ENCODE measurements around the gene CNTLN. TPM values are rescaled to one million over a fixed set of nuclear protein-coding genes. Genes with fewer than 3 reads are reported as not detected.

CNTLN gene
- total RNA-seq, 1 donor from 2014 or later, result 7.4 TPM

DNA sequence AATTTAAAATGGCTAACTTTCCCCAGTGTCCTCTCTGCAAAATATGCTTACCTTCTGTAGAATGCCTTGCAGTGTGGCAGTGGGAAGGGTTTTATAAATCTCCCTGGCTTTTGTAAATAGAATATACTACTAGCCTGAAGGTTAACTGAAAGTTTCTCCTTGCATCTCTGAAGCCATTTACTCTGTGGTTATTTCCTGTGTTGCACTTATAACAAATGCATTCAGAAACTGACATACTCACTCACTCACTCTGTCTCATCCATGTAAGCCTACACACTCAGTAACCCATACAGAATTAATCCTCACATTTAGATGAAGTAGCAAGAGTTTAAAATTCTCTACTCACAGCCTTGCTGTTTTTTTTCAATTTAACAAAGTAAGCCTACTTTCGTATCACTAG is 356.9 kb downstream of the CNTLN start:
- Mint-ChIP-seq H3K36me3 (ENCODE audit: low read depth, unreplicated experiment) (no peaks in the 10 kb centered on the region), H3K4me3 (ENCODE audit: unreplicated experiment) (no peak overlapping the region), H3K4me1 (ENCODE audit: unreplicated experiment) (no peaks in the 10 kb centered on the region), H3K9me3 (ENCODE audit: unreplicated experiment) (no peaks in the 10 kb centered on the region), H3K27me3 (ENCODE audit: unreplicated experiment) (no peaks in the 10 kb centered on the region), H3K27ac (ENCODE audit: unreplicated experiment) (no peak overlapping the region)
- TF ChIP-seq, protein P1, sequence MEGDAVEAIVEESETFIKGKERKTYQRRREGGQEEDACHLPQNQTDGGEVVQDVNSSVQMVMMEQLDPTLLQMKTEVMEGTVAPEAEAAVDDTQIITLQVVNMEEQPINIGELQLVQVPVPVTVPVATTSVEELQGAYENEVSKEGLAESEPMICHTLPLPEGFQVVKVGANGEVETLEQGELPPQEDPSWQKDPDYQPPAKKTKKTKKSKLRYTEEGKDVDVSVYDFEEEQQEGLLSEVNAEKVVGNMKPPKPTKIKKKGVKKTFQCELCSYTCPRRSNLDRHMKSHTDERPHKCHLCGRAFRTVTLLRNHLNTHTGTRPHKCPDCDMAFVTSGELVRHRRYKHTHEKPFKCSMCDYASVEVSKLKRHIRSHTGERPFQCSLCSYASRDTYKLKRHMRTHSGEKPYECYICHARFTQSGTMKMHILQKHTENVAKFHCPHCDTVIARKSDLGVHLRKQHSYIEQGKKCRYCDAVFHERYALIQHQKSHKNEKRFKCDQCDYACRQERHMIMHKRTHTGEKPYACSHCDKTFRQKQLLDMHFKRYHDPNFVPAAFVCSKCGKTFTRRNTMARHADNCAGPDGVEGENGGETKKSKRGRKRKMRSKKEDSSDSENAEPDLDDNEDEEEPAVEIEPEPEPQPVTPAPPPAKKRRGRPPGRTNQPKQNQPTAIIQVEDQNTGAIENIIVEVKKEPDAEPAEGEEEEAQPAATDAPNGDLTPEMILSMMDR (IDR thresholded peaks at IDR 0.05; ENCODE audit: unreplicated experiment), result no peak
- no peak for DNase-seq (ENCODE audit: low spot score)

DNA sequence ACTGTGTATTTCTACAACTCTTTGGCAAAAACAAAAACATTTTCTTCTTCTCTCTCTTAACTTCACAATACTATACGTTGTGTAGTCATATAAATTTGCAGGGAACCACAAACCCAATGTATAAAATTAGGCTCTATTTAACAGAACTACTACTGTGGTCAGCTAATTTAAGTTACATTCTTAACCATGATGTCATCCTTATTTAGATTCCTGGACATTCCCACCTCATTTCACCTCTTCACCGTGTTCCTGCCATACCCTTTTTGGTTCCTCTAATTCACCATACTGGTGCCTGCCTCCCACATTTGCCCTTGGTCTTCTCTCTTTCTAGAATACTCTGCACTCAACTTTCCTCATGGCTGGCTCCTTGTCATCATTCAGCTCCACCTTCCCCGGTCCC is 368.4 kb downstream of the CNTLN start:
- Mint-ChIP-seq H3K4me3 (ENCODE audit: unreplicated experiment) (no peak overlapping the region), H3K27me3 (ENCODE audit: unreplicated experiment) (no peaks in the 10 kb centered on the region), H3K36me3 (ENCODE audit: low read depth, unreplicated experiment) (no peaks in the 10 kb centered on the region), H3K4me1 (ENCODE audit: unreplicated experiment) (no peaks in the 10 kb centered on the region), H3K9me3 (ENCODE audit: unreplicated experiment) (no peaks in the 10 kb centered on the region), H3K27ac (ENCODE audit: unreplicated experiment) (no peak overlapping the region)
- no peak for DNase-seq (ENCODE audit: low spot score)
- TF ChIP-seq, protein P1 (IDR thresholded peaks at IDR 0.05; ENCODE audit: unreplicated experiment), result no peak

DNA sequence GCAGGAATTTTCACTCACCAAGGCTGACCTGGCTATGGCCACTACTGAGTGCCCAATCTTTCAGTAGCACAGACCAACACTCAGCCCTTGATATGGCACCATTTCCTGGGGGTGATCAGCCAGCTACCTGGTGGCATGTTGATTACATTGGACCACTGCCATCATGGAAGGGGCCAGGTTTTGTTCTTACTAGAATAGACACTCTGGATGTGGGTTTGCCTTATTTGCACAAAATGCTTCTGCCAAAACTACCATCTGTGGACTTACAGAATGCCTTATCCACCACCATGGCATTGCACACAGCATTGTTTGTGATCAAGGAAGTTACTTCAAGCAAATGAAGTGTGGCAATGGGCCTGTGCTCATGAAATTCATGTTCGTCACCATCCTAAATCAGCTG is 374.3 kb downstream of the CNTLN start:
- no peaks in the 10 kb centered on the region for H3K4me1 Mint-ChIP-seq (ENCODE audit: unreplicated experiment)
- H3K36me3 Mint-ChIP-seq (ENCODE audit: low read depth, unreplicated experiment), result no peaks in the 10 kb centered on the region
- H3K4me3 Mint-ChIP-seq (ENCODE audit: unreplicated experiment), result no peak overlapping the region
- no peaks in the 10 kb centered on the region for H3K9me3 Mint-ChIP-seq (ENCODE audit: unreplicated experiment)
- TF ChIP-seq, protein P1 (IDR thresholded peaks at IDR 0.05; ENCODE audit: unreplicated experiment), result no peak
- no peak overlapping the region for H3K27ac Mint-ChIP-seq (ENCODE audit: unreplicated experiment)
- no peaks in the 10 kb centered on the region for H3K27me3 Mint-ChIP-seq (ENCODE audit: unreplicated experiment)
- no peak for DNase-seq (ENCODE audit: low spot score)

DNA sequence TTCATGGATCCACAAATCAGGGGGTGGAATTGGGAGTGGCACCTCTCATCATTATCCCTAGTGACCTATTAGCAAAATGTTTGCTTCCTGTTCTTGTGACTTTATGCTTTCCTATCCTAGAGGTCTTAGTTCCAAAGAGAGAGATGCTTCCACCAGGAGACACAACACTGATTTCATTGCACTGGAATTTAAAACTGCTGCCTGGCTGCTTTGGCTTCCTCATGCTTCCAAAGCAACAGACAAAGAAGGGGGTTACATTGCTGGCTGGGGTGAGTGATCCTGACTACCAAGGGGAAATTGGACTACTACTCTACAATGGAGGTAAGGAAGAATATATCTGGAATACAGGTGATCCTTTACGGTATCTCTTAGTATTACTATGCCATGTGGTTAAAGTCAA is 374.9 kb downstream of the CNTLN start:
- Mint-ChIP-seq H3K9me3 (ENCODE audit: unreplicated experiment) (no peaks in the 10 kb centered on the region), H3K36me3 (ENCODE audit: low read depth, unreplicated experiment) (no peaks in the 10 kb centered on the region), H3K4me3 (ENCODE audit: unreplicated experiment) (no peak overlapping the region), H3K27ac (ENCODE audit: unreplicated experiment) (no peak overlapping the region), H3K4me1 (ENCODE audit: unreplicated experiment) (no peaks in the 10 kb centered on the region), H3K27me3 (ENCODE audit: unreplicated experiment) (no peaks in the 10 kb centered on the region)
- DNase-seq (ENCODE audit: low spot score), result no peak
- TF ChIP-seq, protein P1 (IDR thresholded peaks at IDR 0.05; ENCODE audit: unreplicated experiment), result no peak

DNA sequence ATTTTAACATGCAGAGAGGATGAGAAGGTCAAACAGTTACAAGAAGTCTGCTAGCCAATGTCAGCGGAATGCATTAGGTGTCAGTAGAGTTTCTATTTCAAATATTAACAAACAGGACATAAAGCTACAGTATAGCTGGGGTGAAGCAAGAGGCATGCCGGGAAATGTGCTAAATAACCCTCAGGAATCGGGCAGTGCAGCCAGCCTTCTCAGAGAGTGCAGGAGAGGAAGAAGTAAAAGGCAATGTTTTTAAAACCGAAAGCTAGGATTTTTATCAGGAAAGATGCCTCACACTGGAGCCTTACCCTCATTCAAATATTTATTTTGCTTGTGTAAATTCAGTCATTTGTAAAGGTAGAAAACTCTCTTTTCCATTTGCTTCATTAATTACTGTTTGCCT is 384.9 kb downstream of the CNTLN start:
- DNase-seq (ENCODE audit: low spot score), result no peak

More for the DNA sequence above, 384.9 kb downstream of the CNTLN start:
- H3K9me3 Mint-ChIP-seq (ENCODE audit: unreplicated experiment), result no peaks in the 10 kb centered on the region
- H3K36me3 Mint-ChIP-seq (ENCODE audit: low read depth, unreplicated experiment), result no peaks in the 10 kb centered on the region
- H3K4me3 Mint-ChIP-seq (ENCODE audit: unreplicated experiment), result no peak overlapping the region
- no peak overlapping the region for H3K27ac Mint-ChIP-seq (ENCODE audit: unreplicated experiment)
- H3K4me1 Mint-ChIP-seq (ENCODE audit: unreplicated experiment), result no peaks in the 10 kb centered on the region
- H3K27me3 Mint-ChIP-seq (ENCODE audit: unreplicated experiment), result no peaks in the 10 kb centered on the region
- TF ChIP-seq, protein P1 (IDR thresholded peaks at IDR 0.05; ENCODE audit: unreplicated experiment), result no peak

Measured in endothelial cell (in vitro differentiated cells).